HCT116 (cell line): ENCODE data around the gene IFNA13. TPM values are rescaled to one million over a fixed set of nuclear protein-coding genes. Genes with fewer than 3 reads are reported as not detected.
A peak's percentile ranks its signal among the peaks of the same experiment; 100 is the strongest.

Source experiments
- ATAC-seq: fragments of 200-7000 bp; cut with Tn5 transposase; 2 replicates; pipeline ENCODE4 v1.9.1; 2020; ENCODE audit warnings: mild to moderate bottlenecking, moderate library complexity
- BruUV-seq: library from RNA; stranded (reverse); fragments of 400-500 nt; replicated peaks from 2 replicates; lab custom pipeline; 2021; lab: Mats Ljungman, UMichigan
- CTCF ChIA-PET: fragments of 300-600 bp; sonication (Branson Sonifier 250); formaldehyde crosslinking; loops from one replicate; lab custom pipeline; 2021; ENCODE audit warnings: antibody characterized with exemption; lab: Charles Lee
- POLR2A ChIA-PET: fragments of 300-600, 350-600 bp; sonication (Branson Sonifier 250); formaldehyde crosslinking; loops from one replicate; lab custom pipeline; 2021; ENCODE audit warnings: antibody characterized with exemption; lab: Charles Lee
- RAD21 ChIA-PET, 2 experiments: fragments of 300-600 bp; sonication (Branson Sonifier 250); formaldehyde crosslinking; loops; one replicate each; lab custom pipeline; 2023; ENCODE audit warnings: low total read pairs in 2 of 2; ENCODE audit not compliant: uncharacterized antibody in 2 of 2, unreplicated experiment in 2 of 2, low non-redundant PET in 1 of 2; lab: Charles Lee
- DNase-seq: peaks from one replicate; pipeline ENCODE4 v3.0.0-alpha.2; 2010; ENCODE audit warnings: low read depth, low spot score
- H2AFZ ChIP-seq: fragments of 200-600 bp; shearing (Covaris generic), sonication (generic); 2 replicates; pipeline ENCODE4 v1.6.1; 2017; ENCODE audit warnings: low read depth, mixed run types, mixed read lengths, antibody characterized with exemption, low read length; ENCODE audit not compliant: poor library complexity, severe bottlenecking
- H3K27ac ChIP-seq: 2 replicates; pipeline ENCODE4 v1.5.1; 2012; ENCODE audit warnings: low read depth, low read length
- H3K27me3 ChIP-seq: fragments of 200-600 bp; sonication (generic); 2 replicates; pipeline ENCODE4 v1.6.1; 2016; ENCODE audit warnings: mixed run types, low read length, mixed read lengths; ENCODE audit not compliant: insufficient read depth
- H3K36me3 ChIP-seq, 2 experiments: fragments of 200-500 bp in 1 of 2; fragments of 200-600 bp in 1 of 2; sonication (Bioruptor generic) in 1 of 2; sonication (generic) in 1 of 2; 2 replicates each; pipeline versions ENCODE4 v1.5.1 to v1.6.1; 2014 to 2016; ENCODE audit warnings: low read length in 2 of 2, inconsistent platforms in 1 of 2, mixed read lengths in 1 of 2, mixed run types in 1 of 2; ENCODE audit not compliant: insufficient read depth in 2 of 2, control insufficient read depth in 1 of 2
- H3K4me1 ChIP-seq, 2 experiments: fragments of 200-600 bp in 1 of 2; sonication (generic) in 1 of 2; 2 replicates each; pipeline versions ENCODE4 v1.5.1 to v1.6.1; 2012 to 2017; ENCODE audit warnings: low read length in 2 of 2, inconsistent platforms in 1 of 2, mild to moderate bottlenecking in 1 of 2, mixed read lengths in 1 of 2, mixed run types in 1 of 2, moderate library complexity in 1 of 2; ENCODE audit not compliant: insufficient read depth in 2 of 2, control insufficient read depth in 1 of 2
- H3K4me2 ChIP-seq: fragments of 200-600 bp; sonication (generic); 2 replicates; pipeline ENCODE4 v1.6.1; 2017; ENCODE audit warnings: mixed run types, low read length, mixed read lengths
- H3K4me3 ChIP-seq, 2 experiments: fragments of 200-600 bp in 1 of 2; sonication (generic) in 1 of 2; replicated peaks in 1 of 2; 2 replicates each; pipeline ENCODE4 v1.5.1; 2011 to 2016; ENCODE audit warnings: low read length in 2 of 2, control low read depth in 1 of 2, low read depth in 1 of 2, mild to moderate bottlenecking in 1 of 2, mixed read lengths in 1 of 2, mixed run types in 1 of 2
- H3K79me2 ChIP-seq: fragments of 200-600 bp; sonication (generic); 2 replicates; pipeline ENCODE4 v1.6.1; 2017; ENCODE audit warnings: mild to moderate bottlenecking, mixed run types, low read length, moderate library complexity, mixed read lengths; ENCODE audit not compliant: insufficient read depth
- H3K9ac ChIP-seq: fragments of 200-600 bp; sonication (generic); 2 replicates; pipeline ENCODE4 v1.6.1; 2016; ENCODE audit warnings: low read length, mixed read lengths
- H3K9me2 ChIP-seq: fragments of 200-600 bp; sonication (generic), shearing (Covaris generic); 2 replicates; pipeline ENCODE4 v1.6.1; 2017; ENCODE audit warnings: mixed run types, mild to moderate bottlenecking, moderate library complexity; ENCODE audit not compliant: insufficient read depth
- H3K9me3 ChIP-seq, 2 experiments: fragments of 200-500 bp in 1 of 2; fragments of 200-600 bp in 1 of 2; sonication (Bioruptor generic) in 1 of 2; sonication (generic) in 1 of 2; 2 replicates each; pipeline ENCODE4 v1.6.1; 2014 to 2017; ENCODE audit warnings: low read length in 2 of 2, mixed read lengths in 2 of 2, inconsistent platforms in 1 of 2, low read depth in 1 of 2, mild to moderate bottlenecking in 1 of 2, mixed run types in 1 of 2, moderate library complexity in 1 of 2; ENCODE audit not compliant: control insufficient read depth in 1 of 2, insufficient read depth in 1 of 2
- H4K20me1 ChIP-seq: fragments of 200-600 bp; sonication (generic), shearing (Covaris generic); 2 replicates; pipeline ENCODE4 v1.6.1; 2017; ENCODE audit warnings: mixed run types, mild to moderate bottlenecking, moderate library complexity; ENCODE audit not compliant: insufficient read depth
- CEBPB ChIP-seq: IDR thresholded peaks from 2 replicates; pipeline ENCODE4 v1.6.1; 2012; ENCODE audit warnings: low read depth
- EZH2 ChIP-seq: fragments of 200-600 bp; sonication (generic); IDR thresholded peaks from 2 replicates; pipeline ENCODE4 v1.6.1; 2017; ENCODE audit warnings: antibody characterized with exemption, mixed run types
- POLR2A ChIP-seq: IDR thresholded peaks from 2 replicates; pipeline ENCODE4 v1.7.0; 2011; ENCODE audit warnings: borderline replicate concordance; ENCODE audit not compliant: insufficient read depth, insufficient read length; ENCODE audit errors: extremely low read depth
- SRF ChIP-seq: IDR thresholded peaks from 2 replicates; pipeline ENCODE4 v1.6.1; 2012; ENCODE audit warnings: low read depth
- YY1 ChIP-seq: IDR thresholded peaks from 2 replicates; pipeline ENCODE4 v1.6.1; 2011; ENCODE audit warnings: low read length, low read depth, moderate library complexity, mild to moderate bottlenecking; ENCODE audit not compliant: insufficient replicate concordance; ENCODE audit errors: extremely low read depth
- ZNF274 ChIP-seq: fragments of 200-500 bp; sonication (Bioruptor generic); IDR thresholded peaks from 2 replicates; pipeline ENCODE4 v1.6.1; 2014; ENCODE audit warnings: mild to moderate bottlenecking, low read depth, low read length, inconsistent platforms
- intact Hi-C: fragments of 100-400 bp; cut with micrococcal nuclease; formaldehyde crosslinking; loops from 2 replicates; pipeline ENCODE4 v1.10.0; 2022
- total RNA-seq: library from RNA; stranded (reverse); gene quantifications from one replicate; pipeline ENCODE4 v1.2.1, GENCODE V29; 2021; ENCODE audit not compliant: unreplicated experiment
- TF ChIP-seq, protein P1 (sequence below), 3 experiments: fragments of 200-600 bp in 1 of 3; sonication (generic) in 1 of 3; IDR thresholded peaks in 2 of 3; conservative IDR thresholded peaks in 1 of 3; 2 replicates each; pipeline ENCODE4 v1.5.1; 2012 to 2017; ENCODE audit warnings: low read depth in 2 of 3, low read length in 2 of 3, antibody characterized with exemption in 1 of 3, borderline replicate concordance in 1 of 3, control low read depth in 1 of 3, mild to moderate bottlenecking in 1 of 3, mixed read lengths in 1 of 3, mixed run types in 1 of 3, moderate library complexity in 1 of 3; ENCODE audit not compliant: insufficient read depth in 1 of 3
- TF ChIP-seq, protein P2 (sequence below): IDR thresholded peaks from 2 replicates; pipeline ENCODE4 v1.6.1; 2011; ENCODE audit warnings: mild to moderate bottlenecking, low read length, moderate library complexity; ENCODE audit not compliant: insufficient replicate concordance; ENCODE audit errors: extremely low read depth

Gene IFNA13
- total RNA-seq, 1 experiment from 2014 or later: not detected

DNA sequence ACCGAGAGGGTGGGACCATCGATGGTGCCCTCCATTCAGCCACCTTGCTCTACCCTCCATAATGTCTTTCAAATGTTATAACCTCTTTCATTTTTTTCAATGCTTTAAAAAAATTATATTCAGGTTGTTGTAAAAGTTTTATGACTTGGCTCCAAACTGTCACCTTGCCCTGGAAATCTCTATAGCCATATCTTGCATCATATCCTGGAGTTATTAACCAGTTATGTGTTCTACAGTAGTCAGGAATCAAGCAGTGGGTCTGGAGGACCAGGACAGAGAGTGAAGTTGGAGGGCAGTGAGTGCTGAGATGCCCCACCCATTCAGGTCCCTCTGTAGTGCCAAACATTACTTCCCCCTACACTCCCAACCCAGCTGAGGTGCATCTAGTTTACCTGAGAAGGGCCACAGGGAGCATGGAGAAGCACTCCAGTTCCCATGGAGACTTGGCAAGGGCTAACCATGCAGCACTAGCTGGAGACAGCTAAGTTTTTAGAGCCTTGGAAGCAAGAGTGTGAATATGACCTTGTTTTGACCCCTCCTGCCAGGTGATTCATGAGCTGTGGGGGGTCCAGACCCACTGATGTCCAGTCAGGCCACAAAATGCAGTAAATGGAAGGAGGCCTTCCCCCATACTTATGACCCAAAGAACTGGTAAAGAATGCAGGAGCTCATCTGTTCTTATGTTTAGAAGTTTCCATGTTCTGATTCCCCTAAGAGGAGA lies 46.5 kb upstream of the IFNA13 start:
- Histone ChIP-seq H2AFZ (peak overlapping the region; percentile 11), H3K27me3 (no peaks in the 10 kb centered on the region), H3K27ac (no peak overlapping the region), H3K9me3 (no peaks in the 10 kb centered on the region), H4K20me1 (no peaks in the 10 kb centered on the region), H3K4me3 (no peak overlapping the region), H3K4me2 (no peak overlapping the region; the same call in 1 of the 2 replicates)
- BruUV-seq: no TSS peak
- TF ChIP-seq, protein P1, sequence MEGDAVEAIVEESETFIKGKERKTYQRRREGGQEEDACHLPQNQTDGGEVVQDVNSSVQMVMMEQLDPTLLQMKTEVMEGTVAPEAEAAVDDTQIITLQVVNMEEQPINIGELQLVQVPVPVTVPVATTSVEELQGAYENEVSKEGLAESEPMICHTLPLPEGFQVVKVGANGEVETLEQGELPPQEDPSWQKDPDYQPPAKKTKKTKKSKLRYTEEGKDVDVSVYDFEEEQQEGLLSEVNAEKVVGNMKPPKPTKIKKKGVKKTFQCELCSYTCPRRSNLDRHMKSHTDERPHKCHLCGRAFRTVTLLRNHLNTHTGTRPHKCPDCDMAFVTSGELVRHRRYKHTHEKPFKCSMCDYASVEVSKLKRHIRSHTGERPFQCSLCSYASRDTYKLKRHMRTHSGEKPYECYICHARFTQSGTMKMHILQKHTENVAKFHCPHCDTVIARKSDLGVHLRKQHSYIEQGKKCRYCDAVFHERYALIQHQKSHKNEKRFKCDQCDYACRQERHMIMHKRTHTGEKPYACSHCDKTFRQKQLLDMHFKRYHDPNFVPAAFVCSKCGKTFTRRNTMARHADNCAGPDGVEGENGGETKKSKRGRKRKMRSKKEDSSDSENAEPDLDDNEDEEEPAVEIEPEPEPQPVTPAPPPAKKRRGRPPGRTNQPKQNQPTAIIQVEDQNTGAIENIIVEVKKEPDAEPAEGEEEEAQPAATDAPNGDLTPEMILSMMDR (IDR thresholded peaks at IDR 0.05 in 2 of 3, conservative IDR thresholded peaks at IDR 0.05 in 1 of 3; ENCODE audit: borderline replicate concordance in 1 of 3, insufficient read depth in 1 of 3, low read depth in 2 of 3, low read length in 2 of 3): no peak
- TF ChIP-seq ZNF274 (no peak), YY1 (no peak), EZH2 (no peak), CEBPB (no peak), POLR2A (no peak), SRF (no peak)
- TF ChIP-seq, protein P2, sequence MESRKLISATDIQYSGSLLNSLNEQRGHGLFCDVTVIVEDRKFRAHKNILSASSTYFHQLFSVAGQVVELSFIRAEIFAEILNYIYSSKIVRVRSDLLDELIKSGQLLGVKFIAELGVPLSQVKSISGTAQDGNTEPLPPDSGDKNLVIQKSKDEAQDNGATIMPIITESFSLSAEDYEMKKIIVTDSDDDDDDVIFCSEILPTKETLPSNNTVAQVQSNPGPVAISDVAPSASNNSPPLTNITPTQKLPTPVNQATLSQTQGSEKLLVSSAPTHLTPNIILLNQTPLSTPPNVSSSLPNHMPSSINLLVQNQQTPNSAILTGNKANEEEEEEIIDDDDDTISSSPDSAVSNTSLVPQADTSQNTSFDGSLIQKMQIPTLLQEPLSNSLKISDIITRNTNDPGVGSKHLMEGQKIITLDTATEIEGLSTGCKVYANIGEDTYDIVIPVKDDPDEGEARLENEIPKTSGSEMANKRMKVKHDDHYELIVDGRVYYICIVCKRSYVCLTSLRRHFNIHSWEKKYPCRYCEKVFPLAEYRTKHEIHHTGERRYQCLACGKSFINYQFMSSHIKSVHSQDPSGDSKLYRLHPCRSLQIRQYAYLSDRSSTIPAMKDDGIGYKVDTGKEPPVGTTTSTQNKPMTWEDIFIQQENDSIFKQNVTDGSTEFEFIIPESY: no peak
- TF ChIP-seq, all 23 proteins: peak for 0
- Histone ChIP-seq H3K9ac (no peak overlapping the region), H3K9me2 (no peaks in the 10 kb centered on the region), H3K4me1 (peaks cover 0 to 8% of the 10 kb centered on the region in 2 experiments; a peak in 2 of 4 replicates), H3K79me2 (no peaks in the 10 kb centered on the region), H3K36me3 (no peaks in the 10 kb centered on the region)
- ChIA-PET CTCF (interaction anchor here (0.9 to 4.6 kb wide), 3 partner anchors 18 to 88 kb away, joined by 3 to 17 read pairs (median 3); no protein-coding TSS in a partner anchor), RAD21 (no interaction called here), POLR2A (no interaction called here)
- ATAC-seq (no peak), DNase-seq (no peak)
- intact Hi-C loops: no loop called here
